A549 (cell line): Measurements from ENCODE around the gene PXK. TPM values are rescaled to one million over a fixed set of nuclear protein-coding genes. Genes with fewer than 3 reads are reported as not detected.
A peak's percentile ranks its signal among the peaks of the same experiment; 100 is the strongest.
"Not testable (repeated sequence)": the region's sequence is repeated elsewhere in the genome, so short reads cannot be mapped to it uniquely, and the experiment has no call there.

Experiments
- ATAC-seq, 2 experiments: fragments of 200-7000 bp in 1 of 2; fragments of >200 bp in 1 of 2; cut with Nextera tagmentation in 1 of 2; cut with Tn5 transposase in 1 of 2; 3 replicates each; pipeline versions ENCODE4 v1.8.0 to v1.9.1; 2018 to 2020; ENCODE audit warnings: mild to moderate bottlenecking in 1 of 2, moderate library complexity in 1 of 2
- CTCF ChIA-PET: fragments of 300-600 bp; sonication (Branson Sonifier 250); formaldehyde crosslinking; extraction: SDS; loops from one replicate; lab custom pipeline; 2021; ENCODE audit warnings: antibody characterized with exemption, inconsistent platforms; lab: Yijun Ruan, JAX
- POLR2A ChIA-PET: fragments of 350-600 bp; formaldehyde crosslinking; extraction: SDS; loops from one replicate; lab custom pipeline; 2021; ENCODE audit warnings: antibody characterized with exemption, inconsistent platforms; lab: Yijun Ruan, JAX
- DNase-seq, 2 experiments: peaks; one replicate each; pipeline versions ENCODE4 v3.0.0 to v3.0.0-alpha.2; 2011 to 2016; ENCODE audit warnings: low read depth in 1 of 2, low spot score in 1 of 2
- FAIRE-seq: peaks from 2 replicates; lab custom pipeline; 2011; peaks lifted over from hg19 to GRCh38; lab: Jason Lieb, UNC
- H3K27ac ChIP-seq, 2 experiments: fragments of >200 bp; sonication (Bioruptor Twin); formaldehyde crosslinking; 3 replicates each; pipeline ENCODE4 v1.5.1; 2016 to 2017
- H3K4me1 ChIP-seq: fragments of >200 bp; sonication (Bioruptor Twin); formaldehyde crosslinking; 3 replicates; pipeline ENCODE4 v1.6.1; 2016
- H3K4me2 ChIP-seq: fragments of >200 bp; sonication (Bioruptor Twin); formaldehyde crosslinking; 3 replicates; pipeline ENCODE4 v1.6.1; 2016
- H3K4me3 ChIP-seq: fragments of >200 bp; sonication (Bioruptor Twin); formaldehyde crosslinking; 3 replicates; pipeline ENCODE4 v1.5.1; 2016
- H3K9me3 ChIP-seq: fragments of >200 bp; sonication (Bioruptor Twin); formaldehyde crosslinking; 3 replicates; pipeline ENCODE4 v1.6.1; 2016
- BHLHE40 ChIP-seq: IDR thresholded peaks from 2 replicates; pipeline ENCODE4 v1.6.1; 2012; ENCODE audit warnings: low read depth, low read length, inconsistent platforms
- CEBPB ChIP-seq, 2 experiments: fragments of >200 bp in 1 of 2; sonication (Bioruptor Twin) in 1 of 2; formaldehyde crosslinking in 1 of 2; IDR thresholded peaks; 2 replicates each; pipeline ENCODE4 v1.6.1; 2012 to 2016
- CHD2 ChIP-seq: fragments of 150-350 bp; IDR thresholded peaks from 2 replicates; pipeline ENCODE4 v1.6.1; 2014; ENCODE audit warnings: low read length; ENCODE audit not compliant: partially characterized antibody
- CHD4 ChIP-seq: fragments of 200-600 bp; sonication (generic); IDR thresholded peaks from 2 replicates; pipeline ENCODE4 v1.6.1; 2016; ENCODE audit warnings: antibody characterized with exemption, mild to moderate bottlenecking, borderline replicate concordance
- EP300 ChIP-seq, 2 experiments: fragments of >200 bp; sonication (Bioruptor Twin); formaldehyde crosslinking; IDR thresholded peaks; 2 replicates in 1 of 2; 3 replicates in 1 of 2; pipeline ENCODE4 v1.6.1; 2016 to 2017
- ESRRA ChIP-seq: fragments of 150-350 bp; IDR thresholded peaks from 2 replicates; pipeline ENCODE4 v1.6.1; 2014; ENCODE audit warnings: mild to moderate bottlenecking, low read length, borderline replicate concordance
- FOSB ChIP-seq: fragments of 250-450 bp; sonication (Bioruptor Pico); IDR thresholded peaks from 2 replicates; pipeline ENCODE4 v1.5.0; 2020; ENCODE audit warnings: mild to moderate bottlenecking, moderate library complexity
- HDAC2 ChIP-seq: fragments of 200-600 bp; sonication (generic); IDR thresholded peaks from 2 replicates; pipeline ENCODE4 v1.6.1; 2016
- HES2 ChIP-seq: fragments of >200 bp; sonication (Bioruptor Twin); formaldehyde crosslinking; IDR thresholded peaks from 2 replicates; pipeline ENCODE4 v1.6.1; 2016
- HEYL ChIP-seq: fragments of 250-450 bp; sonication (Bioruptor Pico); IDR thresholded peaks from 2 replicates; pipeline ENCODE4 v1.8.0; 2021; ENCODE audit warnings: mild to moderate bottlenecking, moderate library complexity
- HOXA7 ChIP-seq: fragments of 250-450 bp; sonication (Bioruptor Pico); IDR thresholded peaks from 2 replicates; pipeline ENCODE4 v1.5.0; 2020; ENCODE audit warnings: mild to moderate bottlenecking, moderate library complexity
- JUN ChIP-seq, 2 experiments: fragments of >200 bp; sonication (Bioruptor Twin); formaldehyde crosslinking; IDR thresholded peaks; 2 replicates in 1 of 2; 3 replicates in 1 of 2; pipeline ENCODE4 v1.6.1; 2016 to 2017
- MAFK ChIP-seq: fragments of 450-650 bp; IDR thresholded peaks from 2 replicates; pipeline ENCODE4 v1.6.1; 2014; ENCODE audit not compliant: partially characterized antibody
- NFE2L2 ChIP-seq: fragments of 150-350 bp; conservative IDR thresholded peaks from 2 replicates; pipeline ENCODE4 v1.6.1; 2014; ENCODE audit warnings: low read length
- NR3C1 ChIP-seq: fragments of >200 bp; sonication (Bioruptor Twin); formaldehyde crosslinking; IDR thresholded peaks from 3 replicates; pipeline ENCODE4 v1.6.1; 2017
- RCOR1 ChIP-seq: fragments of 150-350 bp; IDR thresholded peaks from 2 replicates; pipeline ENCODE4 v1.6.1; 2014; ENCODE audit warnings: antibody characterized with exemption, low read length, low read depth
- RFX5 ChIP-seq: fragments of 450-650 bp; IDR thresholded peaks from 2 replicates; pipeline ENCODE4 v1.7.1; 2014; ENCODE audit warnings: antibody characterized with exemption, mild to moderate bottlenecking, moderate library complexity
- RNF2 ChIP-seq: fragments of 200-600 bp; sonication (generic); IDR thresholded peaks from 2 replicates; pipeline ENCODE4 v1.6.1; 2016; ENCODE audit warnings: low read depth, mild to moderate bottlenecking, antibody characterized with exemption, moderate library complexity, borderline replicate concordance
- TP53 ChIP-seq: fragments of 250-450 bp; sonication (Bioruptor Pico); IDR thresholded peaks from 2 replicates; pipeline ENCODE4 v1.5.0; 2021; ENCODE audit warnings: mild to moderate bottlenecking, moderate library complexity
- ZNF302 ChIP-seq: fragments of 250-450 bp; sonication (Bioruptor Pico); IDR thresholded peaks from 2 replicates; pipeline ENCODE4 v1.9.0; 2021; ENCODE audit warnings: inconsistent platforms, mild to moderate bottlenecking, moderate library complexity
- WGBS: methylation state at CpG from one replicate; pipeline ENCODE4 v1.1.6; 2017; ENCODE audit errors: missing lambda C conversion rate; 5-methylcytosine and 5-hydroxymethylcytosine counted together
- polyA plus RNA-seq, 4 experiments: library from polyadenylated mRNA; depleted of rRNA in 3 of 4; stranded (reverse); fragments of >200 nt; fragmentation: RNase III in 1 of 4; extraction: RNeasy Plus Mini Kit Qiagen cat#74134 plus additional on column Dnase treatment in 1 of 4; gene quantifications; 2 replicates in 3 of 4; 3 replicates in 1 of 4; pipeline ENCODE4 v1.2.3, GENCODE V29; 2011 to 2017
- TF ChIP-seq, protein P1 (sequence below): fragments of >200 bp; sonication (Bioruptor Twin); formaldehyde crosslinking; IDR thresholded peaks from 3 replicates; pipeline ENCODE4 v1.5.1; 2016
- TF ChIP-seq, protein P2 (sequence below): IDR thresholded peaks from 2 replicates; pipeline ENCODE4 v1.6.1; 2012
- TF ChIP-seq, protein P3 (sequence below): fragments of >200 bp; sonication (Bioruptor Twin); formaldehyde crosslinking; IDR thresholded peaks from 3 replicates; pipeline ENCODE4 v1.6.1; 2016
- TF ChIP-seq, protein P4 (sequence below): fragments of 250-450 bp; sonication (Bioruptor Pico); IDR thresholded peaks from 2 replicates; pipeline ENCODE4 v1.5.0; 2020; ENCODE audit warnings: low read depth, mild to moderate bottlenecking, moderate library complexity

Gene PXK
- polyA plus RNA-seq, 2 of the 4 experiments (the other 2 are of a cell fraction): 4.4 to 10.5 TPM

GRCh38 chr3:58336135-58336882 lies 3.6 kb downstream of the PXK start:
- WGBS: 92% methylated on average over 3 of the region's 3 CpGs
- TF ChIP-seq MAFK (peak; percentile 55), HDAC2 (no peak)
- no peak for ATAC-seq
- FAIRE-seq: no peak
- POLR2A ChIA-PET: no interaction called here
- Histone ChIP-seq H3K4me3 (no peak overlapping the region), H3K27ac (peak overlapping the region in 1 of 2 experiments; percentile 28; a peak in 1 of 6 replicates), H3K4me1 (peaks cover 24% of the 10 kb centered on the region), H3K9me3 (no peaks in the 10 kb centered on the region), H3K4me2 (no peak overlapping the region)
- CTCF ChIA-PET: interaction anchor here (1.3 to 2.4 kb wide), 5 partner anchors 12 to 197 kb away, joined by 4 to 6 read pairs (median 5); no protein-coding TSS in a partner anchor
- DNase-seq: no peak

DNA sequence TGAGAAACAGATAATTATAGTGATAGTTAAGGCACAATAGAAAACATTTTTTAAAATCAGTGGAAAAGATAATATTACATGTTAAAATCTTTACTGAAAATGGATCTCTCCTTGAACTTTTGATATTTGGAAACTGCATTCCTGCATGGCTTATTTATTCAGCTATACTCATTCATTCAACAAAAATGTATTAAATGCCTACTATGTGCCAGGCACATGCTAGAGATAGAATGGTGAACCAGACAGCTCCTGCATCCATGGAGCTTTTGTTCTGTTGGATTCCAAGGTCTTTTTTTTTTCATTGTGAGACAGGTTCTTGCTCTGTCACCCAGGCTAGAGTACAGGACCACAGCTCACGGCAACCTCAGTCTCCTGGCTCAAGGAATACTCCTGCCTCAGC lies 4.5 kb downstream of the PXK start:
- no peak overlapping the region for H3K4me2 ChIP-seq
- POLR2A ChIA-PET: no interaction called here
- TF ChIP-seq RNF2 (no peak), CEBPB (IDR thresholded peaks at IDR 0.05) (no peak), RFX5 (no peak), RCOR1 (no peak), HOXA7 (CRISPR knock-in tag) (no peak), BHLHE40 (no peak), HDAC2 (no peak), TP53 (no peak), CHD2 (no peak)
- TF ChIP-seq, protein P1, sequence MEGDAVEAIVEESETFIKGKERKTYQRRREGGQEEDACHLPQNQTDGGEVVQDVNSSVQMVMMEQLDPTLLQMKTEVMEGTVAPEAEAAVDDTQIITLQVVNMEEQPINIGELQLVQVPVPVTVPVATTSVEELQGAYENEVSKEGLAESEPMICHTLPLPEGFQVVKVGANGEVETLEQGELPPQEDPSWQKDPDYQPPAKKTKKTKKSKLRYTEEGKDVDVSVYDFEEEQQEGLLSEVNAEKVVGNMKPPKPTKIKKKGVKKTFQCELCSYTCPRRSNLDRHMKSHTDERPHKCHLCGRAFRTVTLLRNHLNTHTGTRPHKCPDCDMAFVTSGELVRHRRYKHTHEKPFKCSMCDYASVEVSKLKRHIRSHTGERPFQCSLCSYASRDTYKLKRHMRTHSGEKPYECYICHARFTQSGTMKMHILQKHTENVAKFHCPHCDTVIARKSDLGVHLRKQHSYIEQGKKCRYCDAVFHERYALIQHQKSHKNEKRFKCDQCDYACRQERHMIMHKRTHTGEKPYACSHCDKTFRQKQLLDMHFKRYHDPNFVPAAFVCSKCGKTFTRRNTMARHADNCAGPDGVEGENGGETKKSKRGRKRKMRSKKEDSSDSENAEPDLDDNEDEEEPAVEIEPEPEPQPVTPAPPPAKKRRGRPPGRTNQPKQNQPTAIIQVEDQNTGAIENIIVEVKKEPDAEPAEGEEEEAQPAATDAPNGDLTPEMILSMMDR: no peak
- TF ChIP-seq, all 56 proteins: peak for 0
- H3K4me3 ChIP-seq: no peak overlapping the region
- no peak for ATAC-seq
- CTCF ChIA-PET: interaction anchor here (1.3 to 2.4 kb wide), 4 partner anchors 11 to 197 kb away, joined by 5 to 6 read pairs (median 5); no protein-coding TSS in a partner anchor
- peaks cover 22% of the 10 kb centered on the region for H3K4me1 ChIP-seq
- DNase-seq: no peak
- no peak overlapping the region for H3K27ac ChIP-seq
- H3K9me3 ChIP-seq: no peaks in the 10 kb centered on the region
- no peak for FAIRE-seq
- WGBS: 100% methylated on average over 1 of the region's 1 CpG

DNA sequence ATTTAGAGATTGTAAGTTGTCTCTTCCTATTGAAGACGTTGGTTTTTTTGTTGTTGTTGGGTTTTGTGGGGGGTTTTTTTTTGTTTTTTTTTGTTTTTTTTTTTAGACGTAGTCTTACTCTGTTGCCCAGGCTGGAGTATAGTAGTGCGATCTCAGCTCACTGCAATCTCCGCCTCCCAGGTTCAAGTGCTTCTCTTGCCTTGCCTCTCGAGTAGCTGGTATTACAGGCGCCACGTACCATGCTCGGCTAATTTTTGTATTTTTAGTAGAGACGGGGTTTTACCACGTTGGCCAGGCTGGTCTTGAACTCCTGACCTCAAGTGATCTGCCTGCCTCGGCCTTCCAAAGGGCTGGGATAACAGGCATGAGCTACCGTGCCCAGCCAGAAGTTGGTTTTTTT lies 6.5 kb downstream of the PXK start:
- H3K27ac ChIP-seq, DNase-seq, H3K9me3 ChIP-seq, FAIRE-seq, H3K4me2 ChIP-seq, H3K4me3 ChIP-seq, POLR2A ChIA-PET, ATAC-seq: not testable (repeated sequence)
- 94% methylated on average over 12 of the region's 12 CpGs for WGBS
- CTCF ChIA-PET: interaction anchor here (1.2 kb wide), 1 partner anchor 76 kb away, joined by 4 read pairs; no protein-coding TSS in a partner anchor
- H3K4me1 ChIP-seq: peaks cover 14% of the 10 kb centered on the region; the same call in 2 of the 3 replicates

DNA sequence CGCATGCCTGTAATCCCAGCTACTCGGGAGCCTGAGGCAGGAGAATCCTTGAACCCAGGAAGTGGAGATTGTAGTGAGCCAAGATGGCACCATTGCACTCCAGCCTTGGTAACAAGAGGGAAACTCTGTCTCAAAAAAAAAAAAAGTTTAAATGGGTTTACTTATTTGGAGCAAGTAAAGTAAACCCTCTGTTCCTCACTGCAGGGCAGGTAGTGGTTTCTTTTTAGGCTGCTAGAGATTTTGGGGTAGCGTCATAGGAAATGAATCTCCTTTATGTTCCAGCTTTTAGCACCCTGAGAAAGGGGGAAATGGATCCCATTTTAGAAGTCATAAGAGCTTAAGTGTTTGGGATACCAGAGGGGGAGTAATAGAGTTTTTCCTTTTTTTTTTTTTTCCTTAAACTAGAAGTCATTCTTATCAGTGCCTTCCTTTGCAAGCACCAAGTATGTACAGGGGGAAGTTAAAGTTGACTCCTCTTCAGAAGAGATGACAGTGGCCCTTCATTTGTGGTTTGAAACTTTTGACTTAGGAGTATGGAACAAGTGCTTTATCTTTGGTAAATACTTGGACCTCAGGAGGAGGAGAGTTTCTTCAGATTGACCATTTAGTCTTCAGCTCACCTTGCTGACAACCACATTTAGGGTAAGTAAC lies 8.0 kb downstream of the PXK start:
- 92% methylated on average over 3 of the region's 3 CpGs for WGBS
- no peak overlapping the region for H3K4me2 ChIP-seq
- H3K4me1 ChIP-seq: peaks cover under 1% of the 10 kb centered on the region; the same call in 2 of the 3 replicates
- ATAC-seq (no peak), DNase-seq (no peak), FAIRE-seq (no peak)
- CTCF ChIA-PET: interaction anchor here (0.6 to 1.2 kb wide), 4 partner anchors 9 to 90 kb away, joined by 3 to 4 read pairs (median 3); partner anchors contain the start of gene HTD2
- no peak overlapping the region for H3K4me3 ChIP-seq
- no peak overlapping the region for H3K27ac ChIP-seq
- POLR2A ChIA-PET: no interaction called here
- no peaks in the 10 kb centered on the region for H3K9me3 ChIP-seq
- TF ChIP-seq ESRRA (no peak), HES2 (no peak), TP53 (no peak), NFE2L2 (no peak), NR3C1 (no peak), ZNF302 (CRISPR knock-in tag) (no peak), FOSB (CRISPR knock-in tag) (no peak), CHD4 (no peak), EP300 (IDR thresholded peaks at IDR 0.05) (no peak), JUN (IDR thresholded peaks at IDR 0.05) (no peak), RNF2 (no peak), HEYL (no peak)
- TF ChIP-seq, protein P2, sequence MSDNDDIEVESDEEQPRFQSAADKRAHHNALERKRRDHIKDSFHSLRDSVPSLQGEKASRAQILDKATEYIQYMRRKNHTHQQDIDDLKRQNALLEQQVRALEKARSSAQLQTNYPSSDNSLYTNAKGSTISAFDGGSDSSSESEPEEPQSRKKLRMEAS: no peak
- TF ChIP-seq, protein P3, sequence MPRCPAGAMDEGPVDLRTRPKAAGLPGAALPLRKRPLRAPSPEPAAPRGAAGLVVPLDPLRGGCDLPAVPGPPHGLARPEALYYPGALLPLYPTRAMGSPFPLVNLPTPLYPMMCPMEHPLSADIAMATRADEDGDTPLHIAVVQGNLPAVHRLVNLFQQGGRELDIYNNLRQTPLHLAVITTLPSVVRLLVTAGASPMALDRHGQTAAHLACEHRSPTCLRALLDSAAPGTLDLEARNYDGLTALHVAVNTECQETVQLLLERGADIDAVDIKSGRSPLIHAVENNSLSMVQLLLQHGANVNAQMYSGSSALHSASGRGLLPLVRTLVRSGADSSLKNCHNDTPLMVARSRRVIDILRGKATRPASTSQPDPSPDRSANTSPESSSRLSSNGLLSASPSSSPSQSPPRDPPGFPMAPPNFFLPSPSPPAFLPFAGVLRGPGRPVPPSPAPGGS: no peak
- TF ChIP-seq, protein P4, sequence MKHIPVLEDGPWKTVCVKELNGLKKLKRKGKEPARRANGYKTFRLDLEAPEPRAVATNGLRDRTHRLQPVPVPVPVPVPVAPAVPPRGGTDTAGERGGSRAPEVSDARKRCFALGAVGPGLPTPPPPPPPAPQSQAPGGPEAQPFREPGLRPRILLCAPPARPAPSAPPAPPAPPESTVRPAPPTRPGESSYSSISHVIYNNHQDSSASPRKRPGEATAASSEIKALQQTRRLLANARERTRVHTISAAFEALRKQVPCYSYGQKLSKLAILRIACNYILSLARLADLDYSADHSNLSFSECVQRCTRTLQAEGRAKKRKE (CRISPR knock-in tag): no peak
